Loucy (cell line): ENCODE results near the gene CSNK1G3.

Experiments used
- H2AFZ ChIP-seq: fragments of 200-600 bp; sonication (generic); 2 replicates; pipeline ENCODE4 v1.6.0; 2016; ENCODE audit warnings: antibody characterized with exemption, mild to moderate bottlenecking, low read length, moderate library complexity
- H3F3A ChIP-seq: fragments of 200-600 bp; 2 replicates; pipeline ENCODE4 v1.6.0; 2016; ENCODE audit warnings: antibody characterized with exemption, low read depth, mild to moderate bottlenecking
- H3K27me3 ChIP-seq: fragments of 200-600 bp; sonication (generic); 2 replicates; pipeline ENCODE4 v1.6.1; 2014; ENCODE audit warnings: low read length, mild to moderate bottlenecking; ENCODE audit not compliant: insufficient read depth, poor library complexity, severe bottlenecking
- H3K36me3 ChIP-seq: fragments of 200-600 bp; sonication (generic); 2 replicates; pipeline ENCODE4 v1.6.1; 2016; ENCODE audit warnings: low read length; ENCODE audit not compliant: insufficient read depth
- H3K4me1 ChIP-seq: fragments of 200-600 bp; sonication (generic); 2 replicates; pipeline ENCODE4 v1.5.1; 2014; ENCODE audit warnings: low read length, mild to moderate bottlenecking; ENCODE audit not compliant: insufficient read depth, poor library complexity, severe bottlenecking
- H3K4me2 ChIP-seq: fragments of 200-600 bp; sonication (generic); 2 replicates; pipeline ENCODE4 v1.6.0; 2014; ENCODE audit warnings: antibody characterized with exemption, low read length, low read depth, mild to moderate bottlenecking; ENCODE audit not compliant: poor library complexity, severe bottlenecking
- H3K4me3 ChIP-seq: fragments of 200-600 bp; sonication (generic); 2 replicates; pipeline ENCODE4 v1.5.1; 2014; ENCODE audit warnings: low read length, mild to moderate bottlenecking, mixed read lengths; ENCODE audit not compliant: poor library complexity, severe bottlenecking
- H3K79me2 ChIP-seq: fragments of 200-600 bp; sonication (generic); 2 replicates; pipeline ENCODE4 v1.6.1; 2014; ENCODE audit warnings: low read length; ENCODE audit not compliant: insufficient read depth
- H3K9ac ChIP-seq: fragments of 200-600 bp; sonication (generic); 2 replicates; pipeline ENCODE4 v1.6.0; 2014; ENCODE audit warnings: mild to moderate bottlenecking, low read depth, low read length, moderate library complexity; ENCODE audit not compliant: poor library complexity, severe bottlenecking
- H3K9me2 ChIP-seq: fragments of 200-600 bp; sonication (generic); replicated peaks from 2 replicates; pipeline ENCODE4 v1.6.1; 2016; ENCODE audit warnings: low read depth, low read length, mixed read lengths
- H3K9me3 ChIP-seq: fragments of 200-600 bp; sonication (generic); 2 replicates; pipeline ENCODE4 v1.6.1; 2014; ENCODE audit warnings: mild to moderate bottlenecking, antibody characterized with exemption, low read length, low read depth; ENCODE audit not compliant: insufficient read depth
- H4K20me1 ChIP-seq: fragments of 200-600 bp; sonication (generic); 2 replicates; pipeline ENCODE4 v1.6.0; 2014; ENCODE audit warnings: antibody characterized with exemption, low read length, mild to moderate bottlenecking; ENCODE audit not compliant: insufficient read depth, poor library complexity, severe bottlenecking
- CTCF ChIP-seq: fragments of 200-600 bp; sonication (generic); conservative IDR thresholded peaks from 2 replicates; pipeline ENCODE4 v1.5.1; 2014; ENCODE audit warnings: mild to moderate bottlenecking, antibody characterized with exemption, low read length
- EZH2phosphoT487 ChIP-seq: fragments of 200-600 bp; IDR thresholded peaks from 2 replicates; pipeline ENCODE4 v1.6.1; 2018; ENCODE audit warnings: antibody characterized with exemption, mild to moderate bottlenecking, moderate library complexity, borderline replicate concordance

CSNK1G3 gene

DNA sequence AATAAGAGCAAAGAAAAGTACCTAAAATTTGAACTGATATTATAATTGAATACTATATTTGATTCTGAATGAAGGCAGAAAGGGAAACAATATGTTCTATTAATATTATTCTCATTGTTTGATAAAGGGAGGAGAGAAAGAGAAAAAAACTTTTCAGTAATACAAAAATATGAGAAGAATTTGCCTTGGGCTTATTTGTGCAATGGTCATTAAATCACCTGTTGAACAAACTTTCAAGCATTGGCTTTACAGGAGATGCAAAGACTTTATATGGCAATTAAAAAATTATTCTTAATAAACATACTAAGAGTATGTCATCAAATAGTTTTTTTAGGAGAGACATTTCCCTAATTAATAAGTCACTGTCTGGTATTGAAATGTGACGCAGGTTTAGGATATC lies 85.0 kb downstream of the CSNK1G3 start:
- no peaks in the 10 kb centered on the region for H4K20me1 ChIP-seq
- H3K27me3 ChIP-seq: no peaks in the 10 kb centered on the region
- peaks cover 20% of the 10 kb centered on the region; the same call in 1 of the 2 replicates for H3K36me3 ChIP-seq
- no peak overlapping the region for H3K4me2 ChIP-seq
- H2AFZ ChIP-seq: no peak overlapping the region
- H3K9me2 ChIP-seq: no peaks in the 10 kb centered on the region
- H3F3A ChIP-seq: no peaks in the 10 kb centered on the region
- no peak overlapping the region for H3K4me3 ChIP-seq
- no peaks in the 10 kb centered on the region for H3K79me2 ChIP-seq
- H3K9ac ChIP-seq: no peak overlapping the region
- no peak for TF ChIP-seq EZH2phosphoT487
- no peak for TF ChIP-seq CTCF
- no peaks in the 10 kb centered on the region for H3K9me3 ChIP-seq
- peaks cover 5% of the 10 kb centered on the region for H3K4me1 ChIP-seq

- Histone ChIP-seq H2AFZ (no peak overlapping the region), H3K79me2 (no peaks in the 10 kb centered on the region), H3K4me3 (no peak overlapping the region), H3K9me3 (no peaks in the 10 kb centered on the region), H3K4me1 (peaks cover 5% of the 10 kb centered on the region), H3K36me3 (peaks cover 16% of the 10 kb centered on the region; the same call in 1 of the 2 replicates), H3K9me2 (no peaks in the 10 kb centered on the region), H3K9ac (no peak overlapping the region), H3F3A (no peaks in the 10 kb centered on the region), H3K4me2 (no peak overlapping the region), H4K20me1 (no peaks in the 10 kb centered on the region), H3K27me3 (no peaks in the 10 kb centered on the region)
- no peak for TF ChIP-seq EZH2phosphoT487
Measured at GRCh38 chr5:123598028-123598689, 86.2 kb downstream of the CSNK1G3 start.

DNA sequence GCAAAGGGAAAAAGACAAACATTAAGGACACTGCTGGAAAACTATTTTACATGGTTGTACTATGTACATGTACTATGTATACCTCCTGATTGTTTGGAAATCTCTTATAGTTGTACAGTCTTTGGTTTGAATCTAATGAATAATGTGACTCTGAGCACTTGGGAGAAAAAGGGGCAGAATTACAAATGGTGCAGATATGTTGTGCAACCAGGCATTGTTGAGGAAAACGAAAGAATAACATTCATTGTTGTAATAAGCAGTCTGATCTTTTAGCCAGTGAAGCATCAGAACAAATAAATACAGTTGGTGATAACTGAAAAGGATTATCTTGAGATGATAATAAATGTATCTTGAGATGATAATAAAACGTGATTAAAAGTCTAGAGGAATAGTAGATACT lies 87.2 kb downstream of the CSNK1G3 start:
- no peak overlapping the region for H3K4me2 ChIP-seq
- no peaks in the 10 kb centered on the region for H3K27me3 ChIP-seq
- no peak overlapping the region for H3K9ac ChIP-seq
- H3K79me2 ChIP-seq: no peaks in the 10 kb centered on the region
- no peaks in the 10 kb centered on the region for H3K9me2 ChIP-seq
- no peaks in the 10 kb centered on the region for H3K4me1 ChIP-seq
- H3K4me3 ChIP-seq: no peak overlapping the region
- no peaks in the 10 kb centered on the region for H4K20me1 ChIP-seq
- no peak overlapping the region for H2AFZ ChIP-seq
- H3F3A ChIP-seq: no peaks in the 10 kb centered on the region
- peaks cover 10% of the 10 kb centered on the region; the same call in 1 of the 2 replicates for H3K36me3 ChIP-seq
- H3K9me3 ChIP-seq: no peaks in the 10 kb centered on the region
- no peak for TF ChIP-seq CTCF
- no peak for TF ChIP-seq EZH2phosphoT487

- no peak overlapping the region for H3K9ac ChIP-seq
- H3K4me1 ChIP-seq: no peaks in the 10 kb centered on the region
- no peaks in the 10 kb centered on the region for H3K9me3 ChIP-seq
- TF ChIP-seq CTCF: no peak
- no peak for TF ChIP-seq EZH2phosphoT487
- H3K4me2 ChIP-seq: no peak overlapping the region
- H3K27me3 ChIP-seq: no peaks in the 10 kb centered on the region
- H3K4me3 ChIP-seq: no peak overlapping the region
- no peaks in the 10 kb centered on the region for H3F3A ChIP-seq
- no peaks in the 10 kb centered on the region for H4K20me1 ChIP-seq
- H2AFZ ChIP-seq: no peak overlapping the region
- H3K79me2 ChIP-seq: no peaks in the 10 kb centered on the region
- peaks cover 7% of the 10 kb centered on the region; the same call in 1 of the 2 replicates for H3K36me3 ChIP-seq
- no peaks in the 10 kb centered on the region for H3K9me2 ChIP-seq
Measured at GRCh38 chr5:123601610-123602009, 89.6 kb downstream of the CSNK1G3 start.
